Neural cell (in vitro differentiated cells): ENCODE measurements around the gene IQCN. TPM values are rescaled to one million over a fixed set of nuclear protein-coding genes. Genes with fewer than 3 reads are reported as not detected.

Experiments used
- H2AFZ ChIP-seq: fragments of 200-600, 300-800 bp; sonication (generic), shearing (Covaris generic); 2 replicates; pipeline ENCODE4 v1.6.0; 2014; ENCODE audit warnings: low read depth, mild to moderate bottlenecking, antibody characterized with exemption, low read length, moderate library complexity
- H3F3A ChIP-seq: fragments of 200-600 bp; shearing (Covaris generic); 2 replicates; pipeline ENCODE4 v1.6.1; 2016; ENCODE audit warnings: mild to moderate bottlenecking, moderate library complexity, mixed read lengths, antibody characterized with exemption, low read length; ENCODE audit not compliant: insufficient read depth, poor library complexity, severe bottlenecking
- H3K27ac ChIP-seq: fragments of 200-600, 300-800 bp; sonication (generic), shearing (Covaris generic); 2 replicates; pipeline ENCODE4 v1.5.1; 2014; ENCODE audit warnings: mild to moderate bottlenecking, low read length, moderate library complexity
- H3K27me3 ChIP-seq: fragments of 300-800, 200-600 bp; sonication (generic), shearing (Covaris generic); 2 replicates; pipeline ENCODE4 v1.6.0; 2014; ENCODE audit warnings: mild to moderate bottlenecking, low read depth, low read length, moderate library complexity; ENCODE audit not compliant: insufficient read depth
- H3K36me3 ChIP-seq: fragments of 300-800, 200-600 bp; sonication (generic), shearing (Covaris generic); 2 replicates; pipeline ENCODE4 v1.5.1; 2014; ENCODE audit warnings: mild to moderate bottlenecking, antibody characterized with exemption, low read length, moderate library complexity; ENCODE audit not compliant: insufficient read depth
- H3K4me2 ChIP-seq: fragments of 300-800, 200-600 bp; sonication (generic), shearing (Covaris generic); 2 replicates; pipeline ENCODE4 v1.6.0; 2014; ENCODE audit warnings: mild to moderate bottlenecking, low read length
- H3K4me3 ChIP-seq: fragments of 300-800, 200-600 bp; sonication (generic), shearing (Covaris generic); 2 replicates; pipeline ENCODE4 v1.5.1; 2014; ENCODE audit warnings: mild to moderate bottlenecking, low read length, moderate library complexity
- H3K79me2 ChIP-seq: fragments of 200-600 bp; shearing (Covaris generic); replicated peaks from 2 replicates; pipeline ENCODE4 v1.6.0; 2014; ENCODE audit warnings: mild to moderate bottlenecking, low read length, moderate library complexity; ENCODE audit not compliant: insufficient read depth
- H3K9ac ChIP-seq: fragments of 300-800, 200-600 bp; sonication (generic), shearing (Covaris generic); 2 replicates; pipeline ENCODE4 v1.6.1; 2016; ENCODE audit warnings: mild to moderate bottlenecking, low read length, mixed read lengths
- H3K9me2 ChIP-seq: fragments of 200-600 bp; shearing (Covaris generic); 2 replicates; pipeline ENCODE4 v1.6.1; 2016; ENCODE audit warnings: mild to moderate bottlenecking, low read length, mixed read lengths; ENCODE audit not compliant: insufficient read depth
- H3K9me3 ChIP-seq: fragments of 200-600, 300-800 bp; sonication (generic), shearing (Covaris generic); 2 replicates; pipeline ENCODE4 v1.6.1; 2016; ENCODE audit warnings: mild to moderate bottlenecking, mixed run types, low read length, moderate library complexity, mixed read lengths
- H4K20me1 ChIP-seq: fragments of 200-600 bp; shearing (Covaris generic); 2 replicates; pipeline ENCODE4 v1.6.1; 2016; ENCODE audit warnings: mild to moderate bottlenecking, mixed run types; ENCODE audit not compliant: insufficient read depth
- CTCF ChIP-seq: fragments of 450-650 bp; IDR thresholded peaks from 2 replicates; pipeline ENCODE4 v1.5.1; 2014; ENCODE audit warnings: antibody characterized with exemption, mild to moderate bottlenecking, moderate library complexity; ENCODE audit not compliant: poor library complexity, severe bottlenecking
- EP300 ChIP-seq: fragments of 450-650 bp; conservative IDR thresholded peaks from 2 replicates; pipeline ENCODE4 v1.6.1; 2014; ENCODE audit warnings: antibody characterized with exemption, mild to moderate bottlenecking, moderate library complexity; ENCODE audit not compliant: poor library complexity, severe bottlenecking
- EZH2 ChIP-seq: fragments of 200-600, 300-800 bp; shearing (Covaris generic), sonication (generic); IDR thresholded peaks from 2 replicates; pipeline ENCODE4 v1.6.1; 2014; ENCODE audit warnings: antibody characterized with exemption, low read length, borderline replicate concordance, mild to moderate bottlenecking; ENCODE audit not compliant: insufficient read depth, poor library complexity, severe bottlenecking
- MXI1 ChIP-seq: fragments of 450-650 bp; conservative IDR thresholded peaks from 2 replicates; pipeline ENCODE4 v1.6.1; 2014; ENCODE audit warnings: antibody characterized with exemption, mild to moderate bottlenecking; ENCODE audit not compliant: poor library complexity, severe bottlenecking
- POLR2AphosphoS5 ChIP-seq: IDR thresholded peaks from 2 replicates; pipeline ENCODE4 v1.6.1; 2012
- RAD21 ChIP-seq: fragments of 450-650 bp; conservative IDR thresholded peaks from 2 replicates; pipeline ENCODE4 v1.6.1; 2014; ENCODE audit warnings: antibody characterized with exemption, mild to moderate bottlenecking, moderate library complexity
- SMC3 ChIP-seq: fragments of 450-650 bp; conservative IDR thresholded peaks from 2 replicates; pipeline ENCODE4 v1.6.1; 2014; ENCODE audit warnings: antibody characterized with exemption, mild to moderate bottlenecking, moderate library complexity; ENCODE audit not compliant: poor library complexity
- TAF1 ChIP-seq: IDR thresholded peaks from 2 replicates; pipeline ENCODE4 v1.6.1; 2012; ENCODE audit warnings: low read depth
- polyA plus RNA-seq: library from polyadenylated mRNA; depleted of rRNA; stranded (reverse); fragments of >200 nt; gene quantifications from 2 replicates; pipeline ENCODE4 v1.2.3, GENCODE V29; 2014
- TF ChIP-seq, protein P1 (sequence below): IDR thresholded peaks from 2 replicates; pipeline ENCODE4 v1.6.1; 2012; ENCODE audit warnings: borderline replicate concordance

The IQCN gene
- polyA plus RNA-seq, 1 donor from 2014 or later = 2.5 TPM

- no peaks in the 10 kb centered on the region for H3K9me3 ChIP-seq
- no peaks in the 10 kb centered on the region for H3F3A ChIP-seq
- no peak overlapping the region for H3K4me2 ChIP-seq
- H4K20me1 ChIP-seq = no peaks in the 10 kb centered on the region
- no peaks in the 10 kb centered on the region for H3K36me3 ChIP-seq
- no peaks in the 10 kb centered on the region for H3K79me2 ChIP-seq
- H3K27me3 ChIP-seq = no peaks in the 10 kb centered on the region
- no peak overlapping the region for H3K9ac ChIP-seq
- no peaks in the 10 kb centered on the region for H3K9me2 ChIP-seq
- TF ChIP-seq RAD21 = no peak
- TF ChIP-seq, protein P1, sequence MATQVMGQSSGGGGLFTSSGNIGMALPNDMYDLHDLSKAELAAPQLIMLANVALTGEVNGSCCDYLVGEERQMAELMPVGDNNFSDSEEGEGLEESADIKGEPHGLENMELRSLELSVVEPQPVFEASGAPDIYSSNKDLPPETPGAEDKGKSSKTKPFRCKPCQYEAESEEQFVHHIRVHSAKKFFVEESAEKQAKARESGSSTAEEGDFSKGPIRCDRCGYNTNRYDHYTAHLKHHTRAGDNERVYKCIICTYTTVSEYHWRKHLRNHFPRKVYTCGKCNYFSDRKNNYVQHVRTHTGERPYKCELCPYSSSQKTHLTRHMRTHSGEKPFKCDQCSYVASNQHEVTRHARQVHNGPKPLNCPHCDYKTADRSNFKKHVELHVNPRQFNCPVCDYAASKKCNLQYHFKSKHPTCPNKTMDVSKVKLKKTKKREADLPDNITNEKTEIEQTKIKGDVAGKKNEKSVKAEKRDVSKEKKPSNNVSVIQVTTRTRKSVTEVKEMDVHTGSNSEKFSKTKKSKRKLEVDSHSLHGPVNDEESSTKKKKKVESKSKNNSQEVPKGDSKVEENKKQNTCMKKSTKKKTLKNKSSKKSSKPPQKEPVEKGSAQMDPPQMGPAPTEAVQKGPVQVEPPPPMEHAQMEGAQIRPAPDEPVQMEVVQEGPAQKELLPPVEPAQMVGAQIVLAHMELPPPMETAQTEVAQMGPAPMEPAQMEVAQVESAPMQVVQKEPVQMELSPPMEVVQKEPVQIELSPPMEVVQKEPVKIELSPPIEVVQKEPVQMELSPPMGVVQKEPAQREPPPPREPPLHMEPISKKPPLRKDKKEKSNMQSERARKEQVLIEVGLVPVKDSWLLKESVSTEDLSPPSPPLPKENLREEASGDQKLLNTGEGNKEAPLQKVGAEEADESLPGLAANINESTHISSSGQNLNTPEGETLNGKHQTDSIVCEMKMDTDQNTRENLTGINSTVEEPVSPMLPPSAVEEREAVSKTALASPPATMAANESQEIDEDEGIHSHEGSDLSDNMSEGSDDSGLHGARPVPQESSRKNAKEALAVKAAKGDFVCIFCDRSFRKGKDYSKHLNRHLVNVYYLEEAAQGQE = no peak
- TF ChIP-seq POLR2AphosphoS5 = no peak
- no peak for TF ChIP-seq EZH2
- no peak for TF ChIP-seq CTCF
- TF ChIP-seq SMC3 = no peak
- no peak for TF ChIP-seq EP300
- no peak for TF ChIP-seq MXI1
- TF ChIP-seq TAF1 = no peak
- H2AFZ ChIP-seq = no peak overlapping the region
- H3K27ac ChIP-seq = no peak overlapping the region
- H3K4me3 ChIP-seq = no peak overlapping the region
These were observed 32.6 kb upstream of the IQCN start for GRCh38 chr19:18306888-18307260.

GRCh38 chr19:18306209-18306887, 32.1 kb upstream of the IQCN start:
- Histone ChIP-seq H3K27ac (no peak overlapping the region), H2AFZ (no peak overlapping the region), H3K4me2 (no peak overlapping the region), H3K27me3 (no peaks in the 10 kb centered on the region), H3K4me3 (no peak overlapping the region), H3K9me2 (no peaks in the 10 kb centered on the region), H3F3A (no peaks in the 10 kb centered on the region), H4K20me1 (no peaks in the 10 kb centered on the region), H3K36me3 (no peaks in the 10 kb centered on the region), H3K79me2 (no peaks in the 10 kb centered on the region), H3K9ac (no peak overlapping the region), H3K9me3 (no peaks in the 10 kb centered on the region)
- TF ChIP-seq RAD21 (no peak), MXI1 (no peak), POLR2AphosphoS5 (no peak), EZH2 (no peak), TAF1 (no peak), SMC3 (no peak), EP300 (no peak), CTCF (no peak)
- TF ChIP-seq, protein P1 = no peak
